ENCODE data around the gene SPATA17.

- no peak; the same call in 1 of the 2 replicates for TF ChIP-seq CTCF (tag by site-specific recombination; IDR thresholded peaks at IDR 0.05)
- TF ChIP-seq ZFP41 (tag by site-specific recombination; IDR thresholded peaks at IDR 0.05; ENCODE audit: borderline replicate concordance): no peak
- TF ChIP-seq ZNF585B (tag by site-specific recombination; IDR thresholded peaks at IDR 0.05): no peak
- TF ChIP-seq, protein P1, sequence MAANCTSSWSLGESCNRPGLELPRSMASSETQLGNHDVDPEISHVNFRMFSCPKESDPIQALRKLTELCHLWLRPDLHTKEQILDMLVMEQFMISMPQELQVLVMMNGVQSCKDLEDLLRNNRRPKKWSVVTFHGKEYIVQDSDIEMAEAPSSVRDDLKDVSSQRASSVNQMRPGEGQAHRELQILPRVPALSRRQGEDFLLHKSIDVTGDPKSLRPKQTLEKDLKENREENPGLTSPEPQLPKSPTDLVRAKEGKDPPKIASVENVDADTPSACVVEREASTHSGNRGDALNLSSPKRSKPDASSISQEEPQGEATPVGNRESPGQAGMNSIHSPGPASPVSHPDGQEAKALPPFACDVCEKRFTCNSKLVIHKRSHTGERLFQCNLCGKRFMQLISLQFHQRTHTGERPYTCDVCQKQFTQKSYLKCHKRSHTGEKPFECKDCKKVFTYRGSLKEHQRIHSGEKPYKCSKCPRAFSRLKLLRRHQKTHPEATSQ (tag by site-specific recombination; IDR thresholded peaks at IDR 0.05): no peak
- TF ChIP-seq, protein P2, sequence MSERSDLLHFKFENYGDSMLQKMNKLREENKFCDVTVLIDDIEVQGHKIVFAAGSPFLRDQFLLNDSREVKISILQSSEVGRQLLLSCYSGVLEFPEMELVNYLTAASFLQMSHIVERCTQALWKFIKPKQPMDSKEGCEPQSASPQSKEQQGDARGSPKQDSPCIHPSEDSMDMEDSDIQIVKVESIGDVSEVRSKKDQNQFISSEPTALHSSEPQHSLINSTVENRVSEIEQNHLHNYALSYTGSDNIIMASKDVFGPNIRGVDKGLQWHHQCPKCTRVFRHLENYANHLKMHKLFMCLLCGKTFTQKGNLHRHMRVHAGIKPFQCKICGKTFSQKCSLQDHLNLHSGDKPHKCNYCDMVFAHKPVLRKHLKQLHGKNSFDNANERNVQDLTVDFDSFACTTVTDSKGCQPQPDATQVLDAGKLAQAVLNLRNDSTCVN (tag by site-specific recombination; optimal IDR thresholded peaks at IDR 0.05): no peak
- no peak for TF ChIP-seq ATF2 (tag by site-specific recombination; IDR thresholded peaks at IDR 0.05; ENCODE audit: low read depth)
- no peak for TF ChIP-seq ZNF510 (tag by site-specific recombination; IDR thresholded peaks at IDR 0.05; ENCODE audit: insufficient replicate concordance)
- TF ChIP-seq ZNF792 (tag by site-specific recombination; IDR thresholded peaks at IDR 0.05): no peak
Observed at GRCh38 chr1:217630711-217631591, at the start of gene SPATA17, which contains the start of gene GPATCH2.

Measured in HEK293 (cell line).